K562 (cell line): Measurements from ENCODE around the gene CD274. TPM values are rescaled to one million over a fixed set of nuclear protein-coding genes. Genes with fewer than 3 reads are reported as not detected.

Experiments used
- GTF2F1 ChIP-seq: IDR thresholded peaks from 2 replicates; pipeline ENCODE4 v1.6.1; 2011; ENCODE audit warnings: low read depth, low read length, improper control_type of control experiment
- PRDM10 ChIP-seq: fragments of 450-650 bp; IDR thresholded peaks from 2 replicates; pipeline ENCODE4 v1.6.1; 2018; ENCODE audit not compliant: partially characterized antibody
- SMARCA5 ChIP-seq: fragments of 450-650 bp; IDR thresholded peaks from 2 replicates; pipeline ENCODE4 v1.6.1; 2016
- XRCC5 ChIP-seq: fragments of 200-400 bp; formaldehyde crosslinking; IDR thresholded peaks from 2 replicates; pipeline ENCODE4 v1.6.1; 2017; ENCODE audit warnings: low read depth, mild to moderate bottlenecking, low read length
- ZBTB43 ChIP-seq: sonication (generic); formaldehyde crosslinking; IDR thresholded peaks from 2 replicates; pipeline ENCODE4 v1.8.0; 2023; ENCODE audit warnings: mild to moderate bottlenecking, missing genetic modification reagents
- ZBTB7A ChIP-seq: IDR thresholded peaks from 2 replicates; pipeline ENCODE4 v1.6.1; 2011; ENCODE audit warnings: low read depth, mild to moderate bottlenecking, low read length, moderate library complexity, borderline replicate concordance; ENCODE audit not compliant: control insufficient read depth
- ZNF121 ChIP-seq: sonication (generic); formaldehyde crosslinking; conservative IDR thresholded peaks from 2 replicates; pipeline ENCODE4 v1.8.0; 2022; ENCODE audit warnings: missing genetic modification reagents
- polyA plus RNA-seq, 8 experiments: library from polyadenylated mRNA; depleted of rRNA in 4 of 8; stranded (reverse) in 5 of 8; unstranded in 3 of 8; fragments of >200 nt; fragmentation: Nextera tagmentation in 2 of 8; fragmentation: Illumina TruSeq in 1 of 8; extraction: Ambion mirVana in 2 of 8; extraction: Trizol in 1 of 8; gene quantifications; 2 replicates each; pipeline versions ENCODE4 v1.2.1 to v1.2.3, GENCODE V29; 2011 to 2014; ENCODE audit warnings: inconsistent platforms in 1 of 8, missing spikeins in 1 of 8
- total RNA-seq, 7 experiments: library from RNA; depleted of rRNA in 6 of 7; stranded (reverse); fragments of >200 nt in 6 of 7; fragmentation: Illumina TruSeq in 2 of 7; extraction: Trizol in 2 of 7; gene quantifications; 2 replicates each; pipeline versions ENCODE4 v1.2.1 to v1.2.3, GENCODE V29; 2011 to 2021; ENCODE audit warnings: low replicate concordance in 1 of 7

CD274 gene
- total and polyA plus RNA-seq, 9 of the 15 experiments (the other 6 are each of a cell fraction or from before 2014, with no cell fraction given), result 0.07 to 0.51 (median 0.30) TPM; not detected in 1

- TF ChIP-seq PRDM10 (no peak), GTF2F1 (no peak), ZBTB7A (no peak), ZNF121 (CRISPR knock-in tag) (no peak), SMARCA5 (no peak), XRCC5 (no peak), ZBTB43 (CRISPR knock-in tag) (no peak)
Measured at GRCh38 chr9:5445886-5446285, 4.5 kb upstream of the CD274 start (continued).
